ENCODE measurements around the gene FDPS. TPM values are rescaled to one million over a fixed set of nuclear protein-coding genes. Genes with fewer than 3 reads are reported as not detected.

FDPS gene
- total RNA-seq, 1 experiment from 2014 or later: 449 TPM

DNA sequence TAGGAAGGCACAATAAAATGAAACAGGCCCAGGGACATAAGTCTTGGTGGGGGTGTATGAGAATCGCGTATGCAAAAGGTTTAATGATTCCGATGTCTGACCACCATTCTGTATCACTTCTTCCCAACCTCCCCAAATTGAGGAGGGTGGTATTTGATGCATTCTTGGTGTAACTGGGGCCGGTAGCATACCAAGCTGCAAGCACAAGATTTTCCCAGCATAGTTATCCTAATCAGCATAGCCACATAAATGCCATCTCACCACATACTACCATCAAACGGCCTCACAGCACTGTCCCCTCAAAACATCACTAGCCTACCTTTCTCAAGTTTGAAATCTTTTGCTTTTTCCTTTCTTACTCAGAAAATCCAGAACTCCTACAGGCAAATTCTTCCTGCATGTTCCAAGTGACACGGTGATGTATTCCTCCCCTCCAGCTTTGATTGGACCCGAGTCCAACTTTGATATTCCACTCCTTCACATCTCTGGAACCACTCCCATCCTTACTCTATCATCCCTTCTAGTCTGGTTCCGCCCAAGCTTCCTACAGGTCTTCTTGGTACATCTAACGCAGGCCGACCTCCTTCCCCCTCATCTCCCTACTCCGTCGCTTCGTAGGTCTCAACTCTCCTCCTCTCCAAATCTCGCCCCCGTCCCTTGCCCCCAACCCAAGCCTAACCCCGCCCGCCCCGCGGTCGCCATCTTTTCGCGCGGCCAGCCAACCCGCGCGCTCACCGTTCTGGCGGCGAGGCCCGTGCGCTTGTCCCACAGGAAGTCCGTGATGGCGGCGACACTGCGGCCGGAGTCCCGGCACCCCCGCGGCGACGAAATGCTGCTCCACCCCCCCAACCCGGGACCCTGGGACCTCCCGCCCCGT lies 36.0 kb upstream of the FDPS start:
- ChIA-PET CTCF (interaction anchor here (0.7 to 1.8 kb wide), 4 partner anchors 22 to 806 kb away, joined by 4 to 23 read pairs (median 14); no protein-coding TSS in a partner anchor), POLR2A (ENCODE audit: low non-redundant PET) (interaction anchor here (0.6 kb wide), 1 partner anchor 1065 kb away, joined by 8 read pairs; the partner anchor contains the start of gene CCT3)
- Histone ChIP-seq H3K27me3 (replicated peaks; ENCODE audit: insufficient read depth, low read depth, low read length, poor library complexity) (no peaks in the 10 kb centered on the region), H3K4me1 (ENCODE audit: insufficient read depth, low read length, poor library complexity, severe bottlenecking) (peaks cover 14% of the 10 kb centered on the region), H3K9me3 (ENCODE audit: low read depth, low read length, poor library complexity, severe bottlenecking) (no peaks in the 10 kb centered on the region), H3K4me3 (ENCODE audit: low read depth, low read length, poor library complexity, severe bottlenecking) (peak overlapping the region; percentile 89), H3K27ac (ENCODE audit: low read depth, low read length, poor library complexity, severe bottlenecking) (peak overlapping the region; percentile 94), H3K36me3 (ENCODE audit: insufficient read depth, low read length, poor library complexity, severe bottlenecking) (peaks cover 41% of the 10 kb centered on the region)
- BruUV-seq (replicated peaks): TSS peak; percentile 77
- TF ChIP-seq, protein P1, sequence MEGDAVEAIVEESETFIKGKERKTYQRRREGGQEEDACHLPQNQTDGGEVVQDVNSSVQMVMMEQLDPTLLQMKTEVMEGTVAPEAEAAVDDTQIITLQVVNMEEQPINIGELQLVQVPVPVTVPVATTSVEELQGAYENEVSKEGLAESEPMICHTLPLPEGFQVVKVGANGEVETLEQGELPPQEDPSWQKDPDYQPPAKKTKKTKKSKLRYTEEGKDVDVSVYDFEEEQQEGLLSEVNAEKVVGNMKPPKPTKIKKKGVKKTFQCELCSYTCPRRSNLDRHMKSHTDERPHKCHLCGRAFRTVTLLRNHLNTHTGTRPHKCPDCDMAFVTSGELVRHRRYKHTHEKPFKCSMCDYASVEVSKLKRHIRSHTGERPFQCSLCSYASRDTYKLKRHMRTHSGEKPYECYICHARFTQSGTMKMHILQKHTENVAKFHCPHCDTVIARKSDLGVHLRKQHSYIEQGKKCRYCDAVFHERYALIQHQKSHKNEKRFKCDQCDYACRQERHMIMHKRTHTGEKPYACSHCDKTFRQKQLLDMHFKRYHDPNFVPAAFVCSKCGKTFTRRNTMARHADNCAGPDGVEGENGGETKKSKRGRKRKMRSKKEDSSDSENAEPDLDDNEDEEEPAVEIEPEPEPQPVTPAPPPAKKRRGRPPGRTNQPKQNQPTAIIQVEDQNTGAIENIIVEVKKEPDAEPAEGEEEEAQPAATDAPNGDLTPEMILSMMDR (conservative IDR thresholded peaks at IDR 0.05; ENCODE audit: low read depth, low read length): no peak
- TF ChIP-seq EZH2 (IDR thresholded peaks at IDR 0.05; ENCODE audit: borderline replicate concordance, low read depth, low read length, poor library complexity, severe bottlenecking): no peak
- intact Hi-C loops (cut with micrococcal nuclease; ENCODE audit: unreplicated experiment): no loop called here
- peak; percentile 64 for DNase-seq (ENCODE audit: low spot score)

DNA sequence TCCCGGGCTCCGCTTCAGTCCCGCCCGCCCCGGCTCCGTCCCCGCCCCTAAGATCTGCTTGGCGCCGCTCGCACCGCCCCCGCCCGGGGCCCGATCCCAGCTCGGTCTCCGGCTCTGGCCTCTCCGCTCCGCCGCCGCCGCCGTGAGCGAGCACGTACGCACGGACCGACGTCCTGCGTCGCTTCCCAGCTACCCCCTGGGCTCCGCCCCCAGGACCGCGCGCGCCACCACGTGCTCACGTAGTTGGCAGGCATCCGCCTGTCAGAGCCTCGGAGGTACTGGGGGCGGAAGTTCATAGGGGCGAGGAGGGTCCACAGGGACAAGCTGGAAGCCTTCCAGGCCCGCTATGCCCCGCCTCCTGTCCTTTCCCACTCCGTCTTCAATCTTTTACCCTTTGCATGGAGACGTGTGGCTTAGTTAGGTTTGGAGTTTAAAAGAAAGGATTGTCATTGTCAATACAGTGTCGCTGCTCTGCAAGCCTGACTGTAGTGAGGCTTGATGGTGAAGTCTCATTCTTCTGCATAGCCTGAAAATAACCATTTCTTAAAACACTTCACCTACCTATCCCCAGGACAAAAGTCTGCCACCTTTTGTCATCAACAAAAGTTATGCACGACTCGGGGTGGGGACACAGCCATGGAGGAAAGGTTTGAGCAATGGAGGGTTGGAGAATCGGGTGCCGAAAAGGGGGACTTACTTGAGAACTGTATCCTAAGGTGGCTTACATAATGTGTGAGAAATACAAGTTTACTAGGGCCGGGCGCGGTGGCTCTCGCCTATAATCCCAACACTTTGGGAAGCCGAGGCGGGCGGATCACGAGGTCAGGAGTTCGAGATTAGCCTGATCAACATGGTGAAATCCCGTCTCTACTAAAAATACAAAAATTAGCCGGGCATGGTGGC lies 35.1 kb upstream of the FDPS start, which contains the start of gene CLK2:
TSS of gene CLK2 (minus strand) at position 162 of the 903 bp plus-strand sequence. CDS start 2,527 bp downstream, outside the sequence.
- Histone ChIP-seq H3K9me3 (ENCODE audit: low read depth, low read length, poor library complexity, severe bottlenecking) (no peaks in the 10 kb centered on the region), H3K27me3 (replicated peaks; ENCODE audit: insufficient read depth, low read depth, low read length, poor library complexity) (no peaks in the 10 kb centered on the region), H3K4me3 (ENCODE audit: low read depth, low read length, poor library complexity, severe bottlenecking) (peak within 1 kb of the TSS; percentile 89), H3K4me1 (ENCODE audit: insufficient read depth, low read length, poor library complexity, severe bottlenecking) (peaks cover 23% of the 10 kb centered on the region), H3K36me3 (ENCODE audit: insufficient read depth, low read length, poor library complexity, severe bottlenecking) (peaks cover 32% of the 10 kb centered on the region), H3K27ac (ENCODE audit: low read depth, low read length, poor library complexity, severe bottlenecking) (peak within 1 kb of the TSS; percentile 94)
- no TSS peak for BruUV-seq (replicated peaks)
- ChIA-PET CTCF (interaction anchor here (0.7 to 1.8 kb wide), 4 partner anchors 22 to 807 kb away, joined by 4 to 23 read pairs (median 14); no protein-coding TSS in a partner anchor), POLR2A (ENCODE audit: low non-redundant PET) (interaction anchor here (0.6 kb wide), 1 partner anchor 1064 kb away, joined by 8 read pairs; the partner anchor contains the start of gene CCT3)
- intact Hi-C loops (cut with micrococcal nuclease; ENCODE audit: unreplicated experiment): no loop called here
- TF ChIP-seq, protein P1 (conservative IDR thresholded peaks at IDR 0.05; ENCODE audit: low read depth, low read length): no peak
- no peak for TF ChIP-seq EZH2 (IDR thresholded peaks at IDR 0.05; ENCODE audit: borderline replicate concordance, low read depth, low read length, poor library complexity, severe bottlenecking)
- peak; percentile 99 for DNase-seq (ENCODE audit: low spot score)
